Measurements from ENCODE around the gene EFNA3. TPM values are rescaled to one million over a fixed set of nuclear protein-coding genes. Genes with fewer than 3 reads are reported as not detected.

Gene EFNA3
- total RNA-seq, 1 donor from 2014 or later = 9.6 TPM

- no peak for TF ChIP-seq CTCF (IDR thresholded peaks at IDR 0.05; ENCODE audit: unreplicated experiment)
- Mint-ChIP-seq H3K36me3 (ENCODE audit: low read depth, unreplicated experiment) (peaks cover 9% of the 10 kb centered on the region), H3K27me3 (ENCODE audit: unreplicated experiment) (peaks cover 22% of the 10 kb centered on the region), H3K4me3 (ENCODE audit: unreplicated experiment) (peak overlapping the region; percentile 70), H3K9me3 (ENCODE audit: unreplicated experiment) (no peaks in the 10 kb centered on the region), H3K27ac (ENCODE audit: unreplicated experiment) (no peak overlapping the region), H3K4me1 (ENCODE audit: unreplicated experiment) (peaks cover 20% of the 10 kb centered on the region)
- no peak for DNase-seq (ENCODE audit: low spot score)
These were observed 8.4 kb downstream of the EFNA3 start for GRCh38 chr1:155086856-155087535.

GRCh38 chr1:155091071-155092051 lies 12.7 kb downstream of the EFNA3 start:
- TF ChIP-seq CTCF (IDR thresholded peaks at IDR 0.05; ENCODE audit: unreplicated experiment) = peak; percentile 99
- H3K27ac Mint-ChIP-seq (ENCODE audit: unreplicated experiment) = no peak overlapping the region
- peak; percentile 95 for DNase-seq (ENCODE audit: low spot score)
- H3K36me3 Mint-ChIP-seq (ENCODE audit: low read depth, unreplicated experiment) = peaks cover 14% of the 10 kb centered on the region
- H3K27me3 Mint-ChIP-seq (ENCODE audit: unreplicated experiment) = peaks cover 15% of the 10 kb centered on the region
- no peaks in the 10 kb centered on the region for H3K9me3 Mint-ChIP-seq (ENCODE audit: unreplicated experiment)
- peak overlapping the region; percentile 29 for H3K4me3 Mint-ChIP-seq (ENCODE audit: unreplicated experiment)
- H3K4me1 Mint-ChIP-seq (ENCODE audit: unreplicated experiment) = peaks cover 32% of the 10 kb centered on the region

- Mint-ChIP-seq H3K4me1 (ENCODE audit: unreplicated experiment) (peaks cover 30% of the 10 kb centered on the region), H3K4me3 (ENCODE audit: unreplicated experiment) (no peak overlapping the region), H3K27me3 (ENCODE audit: unreplicated experiment) (peaks cover 15% of the 10 kb centered on the region), H3K36me3 (ENCODE audit: low read depth, unreplicated experiment) (peaks cover 14% of the 10 kb centered on the region), H3K27ac (ENCODE audit: unreplicated experiment) (no peak overlapping the region), H3K9me3 (ENCODE audit: unreplicated experiment) (no peaks in the 10 kb centered on the region)
- no peak for DNase-seq (ENCODE audit: low spot score)
- TF ChIP-seq CTCF (IDR thresholded peaks at IDR 0.05; ENCODE audit: unreplicated experiment) = no peak
These were observed 13.5 kb downstream of the EFNA3 start for GRCh38 chr1:155092131-155092530.

GRCh38 chr1:155092641-155093040 lies 14.0 kb downstream of the EFNA3 start:
- H3K36me3 Mint-ChIP-seq (ENCODE audit: low read depth, unreplicated experiment) = peaks cover 8% of the 10 kb centered on the region
- peaks cover 25% of the 10 kb centered on the region for H3K4me1 Mint-ChIP-seq (ENCODE audit: unreplicated experiment)
- TF ChIP-seq CTCF (IDR thresholded peaks at IDR 0.05; ENCODE audit: unreplicated experiment) = no peak
- DNase-seq (ENCODE audit: low spot score) = no peak
- H3K27ac Mint-ChIP-seq (ENCODE audit: unreplicated experiment) = no peak overlapping the region
- H3K4me3 Mint-ChIP-seq (ENCODE audit: unreplicated experiment) = peak overlapping the region; percentile 33
- H3K27me3 Mint-ChIP-seq (ENCODE audit: unreplicated experiment) = peaks cover 12% of the 10 kb centered on the region
- no peaks in the 10 kb centered on the region for H3K9me3 Mint-ChIP-seq (ENCODE audit: unreplicated experiment)
